Testis (tissue), 2 donors: ENCODE measurements around the gene GALNT18.

Experiments
- POLR2A ChIP-seq: fragments of 450-650 bp; IDR thresholded peaks from one replicate; pipeline ENCODE4 v1.6.1; 2017; ENCODE audit warnings: antibody characterized with exemption, mild to moderate bottlenecking, moderate library complexity
- TF ChIP-seq, protein P1 (sequence below), 3 experiments: fragments of 450-650 bp in 2 of 3; fragments of 200-600 bp in 1 of 3; sonication (generic) in 1 of 3; IDR thresholded peaks; one replicate each; pipeline ENCODE4 v1.5.1; 2016 to 2019; ENCODE audit warnings: antibody characterized with exemption in 3 of 3, mild to moderate bottlenecking in 2 of 3, moderate library complexity in 1 of 3

DNA sequence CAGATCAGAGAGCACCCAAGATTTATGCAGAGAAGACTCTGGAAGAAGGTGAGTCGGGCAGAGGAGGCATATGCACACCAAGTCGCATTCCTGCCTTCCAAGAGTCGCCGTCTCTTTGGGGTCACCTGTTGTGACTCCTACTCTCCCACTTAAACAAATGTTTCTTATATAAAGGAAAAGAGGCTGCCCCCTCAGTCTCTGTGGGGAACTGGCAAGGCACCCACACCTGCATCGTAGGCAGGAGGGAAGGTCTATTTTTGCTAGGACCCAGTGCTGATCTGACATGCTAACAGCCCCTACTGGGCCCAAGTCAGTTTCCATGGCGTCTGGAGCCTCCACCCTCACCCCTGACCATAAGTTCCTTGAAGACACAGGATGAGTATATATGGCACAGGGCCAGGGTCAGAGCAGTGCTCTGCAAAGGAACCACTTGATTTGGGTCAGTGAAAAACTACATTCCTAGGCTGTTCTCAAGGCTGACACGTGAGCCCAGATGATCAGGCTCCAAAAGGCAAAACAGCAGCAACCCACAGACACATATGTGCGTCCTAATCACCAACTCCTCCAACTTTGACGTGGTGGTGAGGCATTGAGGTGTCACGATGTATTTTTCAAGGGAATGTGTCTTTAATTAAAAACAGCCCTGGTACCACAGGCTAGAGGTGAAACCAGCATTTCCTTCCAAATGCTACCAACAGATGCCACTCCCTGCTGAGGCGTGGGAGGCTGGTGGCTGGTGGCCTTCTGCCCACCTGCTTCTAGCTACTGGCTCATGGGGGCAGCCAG, 213.2 kb downstream of the GALNT18 start:
- no peak for TF ChIP-seq POLR2A
- TF ChIP-seq, protein P1, sequence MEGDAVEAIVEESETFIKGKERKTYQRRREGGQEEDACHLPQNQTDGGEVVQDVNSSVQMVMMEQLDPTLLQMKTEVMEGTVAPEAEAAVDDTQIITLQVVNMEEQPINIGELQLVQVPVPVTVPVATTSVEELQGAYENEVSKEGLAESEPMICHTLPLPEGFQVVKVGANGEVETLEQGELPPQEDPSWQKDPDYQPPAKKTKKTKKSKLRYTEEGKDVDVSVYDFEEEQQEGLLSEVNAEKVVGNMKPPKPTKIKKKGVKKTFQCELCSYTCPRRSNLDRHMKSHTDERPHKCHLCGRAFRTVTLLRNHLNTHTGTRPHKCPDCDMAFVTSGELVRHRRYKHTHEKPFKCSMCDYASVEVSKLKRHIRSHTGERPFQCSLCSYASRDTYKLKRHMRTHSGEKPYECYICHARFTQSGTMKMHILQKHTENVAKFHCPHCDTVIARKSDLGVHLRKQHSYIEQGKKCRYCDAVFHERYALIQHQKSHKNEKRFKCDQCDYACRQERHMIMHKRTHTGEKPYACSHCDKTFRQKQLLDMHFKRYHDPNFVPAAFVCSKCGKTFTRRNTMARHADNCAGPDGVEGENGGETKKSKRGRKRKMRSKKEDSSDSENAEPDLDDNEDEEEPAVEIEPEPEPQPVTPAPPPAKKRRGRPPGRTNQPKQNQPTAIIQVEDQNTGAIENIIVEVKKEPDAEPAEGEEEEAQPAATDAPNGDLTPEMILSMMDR (IDR thresholded peaks at IDR 0.05): no peak
